Activated CD4-positive, alpha-beta T cell treated with anti-CD3 and anti-CD28 coated beads for 48 hours (primary cell): ENCODE results near the gene OR1M1.
"Not testable (repeated sequence)": the region's sequence is repeated elsewhere in the genome, so short reads cannot be mapped to it uniquely, and the experiment has no call there.

Experiments
- DNase-seq: peaks from one replicate; pipeline ENCODE4 v3.0.0-alpha.2; 2020

OR1M1 gene

GRCh38 chr19:9086761-9087160 lies at the start of gene OR1M1:
Gene OR1M1 (plus strand): TSS chr19:9087061. CDS start chr19:9093245, 6,184 bp downstream.
- DNase-seq: no peak

- DNase-seq: no peak
These were observed 49.3 kb upstream of the OR1M1 start for GRCh38 chr19:9037400-9038062.

GRCh38 chr19:9039728-9040127 lies 47.1 kb upstream of the OR1M1 start:
- no peak for DNase-seq

GRCh38 chr19:9040131-9040530 lies 46.7 kb upstream of the OR1M1 start:
- no peak for DNase-seq

GRCh38 chr19:9041023-9041422 lies 45.8 kb upstream of the OR1M1 start:
- DNase-seq: no peak

GRCh38 chr19:9043524-9043923 lies 43.3 kb upstream of the OR1M1 start:
- no peak for DNase-seq

- DNase-seq: no peak
These were observed 42.4 kb upstream of the OR1M1 start for GRCh38 chr19:9044449-9044848.

- DNase-seq: no peak
These were observed 40.2 kb upstream of the OR1M1 start for GRCh38 chr19:9046694-9047093.

- no peak for DNase-seq
These were observed 34.0 kb upstream of the OR1M1 start for GRCh38 chr19:9052894-9053293.

- not testable (repeated sequence) for DNase-seq
These were observed 33.2 kb upstream of the OR1M1 start for GRCh38 chr19:9053674-9054073.

GRCh38 chr19:9054207-9054606 lies 32.7 kb upstream of the OR1M1 start:
- DNase-seq: no peak

GRCh38 chr19:9054765-9055164 lies 32.1 kb upstream of the OR1M1 start:
- no peak for DNase-seq

- DNase-seq: not testable (repeated sequence)
These were observed 30.7 kb upstream of the OR1M1 start for GRCh38 chr19:9056131-9056530.

GRCh38 chr19:9057505-9058258 lies 29.2 kb upstream of the OR1M1 start:
- DNase-seq: no peak

GRCh38 chr19:9058905-9059667 lies 27.8 kb upstream of the OR1M1 start:
- no peak for DNase-seq

GRCh38 chr19:9060564-9061340 lies 26.1 kb upstream of the OR1M1 start:
- no peak for DNase-seq

- no peak for DNase-seq
These were observed 25.0 kb upstream of the OR1M1 start for GRCh38 chr19:9061879-9062278.

GRCh38 chr19:9065457-9066014 lies 21.3 kb upstream of the OR1M1 start:
- DNase-seq: no peak

- DNase-seq: no peak
These were observed 16.8 kb upstream of the OR1M1 start for GRCh38 chr19:9070066-9070465.

GRCh38 chr19:9071720-9072119 lies 15.1 kb upstream of the OR1M1 start:
- DNase-seq: not testable (repeated sequence)

- DNase-seq: no peak
These were observed 13.1 kb upstream of the OR1M1 start for GRCh38 chr19:9073806-9074205.
